ENCODE data around the gene RACK1.
A peak's percentile ranks its signal among the peaks of the same experiment; 100 is the strongest.

RACK1 gene

DNA sequence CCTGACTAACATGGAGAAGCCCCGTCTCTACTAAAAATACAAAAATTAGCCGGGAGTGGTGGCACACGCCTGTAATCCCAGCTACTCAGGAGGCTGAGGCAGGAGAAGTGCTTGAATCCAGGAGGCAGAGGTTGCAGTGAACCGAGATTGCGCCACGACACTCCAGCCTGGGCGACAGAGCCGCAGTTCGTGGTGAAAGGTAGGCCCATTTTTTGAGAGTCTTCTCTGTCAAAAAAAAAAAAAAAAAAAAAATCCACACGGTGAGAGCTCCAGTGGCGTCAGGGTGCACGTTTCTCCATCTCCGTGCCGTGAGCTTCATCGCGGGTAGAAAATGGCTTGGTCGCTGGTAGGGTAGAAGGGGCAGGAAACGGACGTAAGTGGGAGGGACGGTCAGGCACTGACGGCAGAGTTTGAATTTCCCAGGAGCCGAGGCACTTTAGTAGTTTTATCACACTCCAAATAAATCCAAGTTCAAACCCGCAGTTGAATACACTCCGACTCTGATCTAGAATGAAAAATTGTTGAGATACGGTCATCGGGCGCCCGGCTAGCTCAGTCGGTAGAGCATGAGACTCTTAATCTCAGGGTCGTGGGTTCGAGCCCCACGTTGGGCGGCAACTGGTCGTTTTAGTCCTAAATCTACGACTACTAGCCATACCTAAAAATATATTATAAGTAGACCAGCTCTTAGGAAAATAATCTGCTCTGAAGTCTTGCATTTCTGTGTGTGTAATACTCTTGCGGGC lies 36.3 kb downstream of the RACK1 start:
- peak overlapping the region; percentile 75 for H3K27ac ChIP-seq (ENCODE audit: low read length)
- H2AFZ ChIP-seq (ENCODE audit: low read depth, low read length) = peak overlapping the region; percentile 91
- TF ChIP-seq, protein P1, sequence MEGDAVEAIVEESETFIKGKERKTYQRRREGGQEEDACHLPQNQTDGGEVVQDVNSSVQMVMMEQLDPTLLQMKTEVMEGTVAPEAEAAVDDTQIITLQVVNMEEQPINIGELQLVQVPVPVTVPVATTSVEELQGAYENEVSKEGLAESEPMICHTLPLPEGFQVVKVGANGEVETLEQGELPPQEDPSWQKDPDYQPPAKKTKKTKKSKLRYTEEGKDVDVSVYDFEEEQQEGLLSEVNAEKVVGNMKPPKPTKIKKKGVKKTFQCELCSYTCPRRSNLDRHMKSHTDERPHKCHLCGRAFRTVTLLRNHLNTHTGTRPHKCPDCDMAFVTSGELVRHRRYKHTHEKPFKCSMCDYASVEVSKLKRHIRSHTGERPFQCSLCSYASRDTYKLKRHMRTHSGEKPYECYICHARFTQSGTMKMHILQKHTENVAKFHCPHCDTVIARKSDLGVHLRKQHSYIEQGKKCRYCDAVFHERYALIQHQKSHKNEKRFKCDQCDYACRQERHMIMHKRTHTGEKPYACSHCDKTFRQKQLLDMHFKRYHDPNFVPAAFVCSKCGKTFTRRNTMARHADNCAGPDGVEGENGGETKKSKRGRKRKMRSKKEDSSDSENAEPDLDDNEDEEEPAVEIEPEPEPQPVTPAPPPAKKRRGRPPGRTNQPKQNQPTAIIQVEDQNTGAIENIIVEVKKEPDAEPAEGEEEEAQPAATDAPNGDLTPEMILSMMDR (IDR thresholded peaks at IDR 0.05; ENCODE audit: low read depth, low read length) = no peak
- TF ChIP-seq EZH2phosphoT487 (IDR thresholded peaks at IDR 0.05; ENCODE audit: low read depth) = no peak

DNA sequence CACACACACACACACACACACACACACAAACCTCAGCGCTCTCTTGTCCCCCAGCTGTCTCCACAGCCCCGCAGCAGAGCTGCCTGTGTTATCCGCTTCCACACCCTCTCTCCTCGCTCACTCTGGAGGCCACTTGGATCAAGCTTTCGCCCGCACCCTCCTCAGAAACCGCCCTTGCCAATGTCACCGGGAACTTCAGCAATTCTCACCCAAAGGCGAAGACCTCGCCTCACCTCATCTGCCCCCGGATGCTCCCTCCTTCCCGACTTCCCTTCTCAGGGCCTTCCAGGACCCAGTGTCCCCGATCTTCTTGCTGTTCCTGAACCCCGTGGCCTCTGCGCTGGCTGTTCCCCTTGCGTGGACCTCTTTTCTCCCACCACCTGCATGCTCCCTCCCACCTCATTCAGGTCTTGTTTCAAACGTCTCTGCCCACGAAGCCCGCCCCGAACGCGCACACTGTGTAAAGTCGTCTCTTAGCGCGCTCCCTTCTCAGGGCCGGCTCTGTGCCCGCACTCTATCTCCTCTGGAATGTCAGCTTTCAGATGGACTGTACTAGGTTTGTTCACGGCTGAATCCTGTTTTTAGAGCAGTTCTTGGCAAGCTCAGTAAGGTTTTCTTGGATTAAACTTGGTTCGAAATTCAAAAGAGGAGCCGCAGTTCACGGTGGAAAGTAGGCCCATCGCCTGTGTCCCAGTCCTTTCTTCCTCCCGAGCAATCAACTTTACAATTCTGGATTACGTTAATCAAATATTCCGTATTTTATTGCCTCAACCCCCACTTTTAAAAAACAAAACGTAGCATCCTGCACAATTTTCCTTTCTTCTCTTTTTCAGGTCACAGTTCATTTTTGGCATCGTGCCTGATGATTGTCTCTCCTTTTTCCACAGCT lies 37.7 kb downstream of the RACK1 start:
- Histone ChIP-seq H3K27me3 (ENCODE audit: low read depth, low read length) (no peaks in the 10 kb centered on the region), H3K27ac (ENCODE audit: low read length) (no peak overlapping the region), H2AFZ (ENCODE audit: low read depth, low read length) (peak overlapping the region; percentile 53), H3K79me2 (ENCODE audit: low read length) (no peaks in the 10 kb centered on the region), H4K20me1 (ENCODE audit: insufficient read depth, low read length) (no peaks in the 10 kb centered on the region; the same call in 1 of the 2 replicates), H3K9ac (ENCODE audit: low read length) (peak overlapping the region; percentile 50), H3K4me2 (ENCODE audit: low read length) (peak overlapping the region; percentile 79), H3K9me3 (ENCODE audit: insufficient read depth, low read length) (no peaks in the 10 kb centered on the region), H3K4me3 (ENCODE audit: low read length) (peak overlapping the region; percentile 84), H3K4me1 (ENCODE audit: low read length) (peaks cover 11% of the 10 kb centered on the region), H3K36me3 (replicated peaks; ENCODE audit: low read depth, low read length) (no peaks in the 10 kb centered on the region)
- no peak for TF ChIP-seq EZH2phosphoT487 (IDR thresholded peaks at IDR 0.05; ENCODE audit: low read depth)
- TF ChIP-seq, protein P1 (IDR thresholded peaks at IDR 0.05; ENCODE audit: low read depth, low read length) = no peak

More for the DNA sequence above, 36.3 kb downstream of the RACK1 start:
- H3K36me3 ChIP-seq (replicated peaks; ENCODE audit: low read depth, low read length) = no peaks in the 10 kb centered on the region
- no peaks in the 10 kb centered on the region for H3K79me2 ChIP-seq (ENCODE audit: low read length)
- peak overlapping the region; percentile 84 for H3K4me3 ChIP-seq (ENCODE audit: low read length)
- H3K27me3 ChIP-seq (ENCODE audit: low read depth, low read length) = no peaks in the 10 kb centered on the region
- no peaks in the 10 kb centered on the region; the same call in 1 of the 2 replicates for H4K20me1 ChIP-seq (ENCODE audit: insufficient read depth, low read length)
- no peaks in the 10 kb centered on the region for H3K9me3 ChIP-seq (ENCODE audit: insufficient read depth, low read length)
- peak overlapping the region; percentile 76 for H3K4me2 ChIP-seq (ENCODE audit: low read length)
- H3K4me1 ChIP-seq (ENCODE audit: low read length) = peaks cover 11% of the 10 kb centered on the region
- H3K9ac ChIP-seq (ENCODE audit: low read length) = peak overlapping the region; percentile 79

DNA sequence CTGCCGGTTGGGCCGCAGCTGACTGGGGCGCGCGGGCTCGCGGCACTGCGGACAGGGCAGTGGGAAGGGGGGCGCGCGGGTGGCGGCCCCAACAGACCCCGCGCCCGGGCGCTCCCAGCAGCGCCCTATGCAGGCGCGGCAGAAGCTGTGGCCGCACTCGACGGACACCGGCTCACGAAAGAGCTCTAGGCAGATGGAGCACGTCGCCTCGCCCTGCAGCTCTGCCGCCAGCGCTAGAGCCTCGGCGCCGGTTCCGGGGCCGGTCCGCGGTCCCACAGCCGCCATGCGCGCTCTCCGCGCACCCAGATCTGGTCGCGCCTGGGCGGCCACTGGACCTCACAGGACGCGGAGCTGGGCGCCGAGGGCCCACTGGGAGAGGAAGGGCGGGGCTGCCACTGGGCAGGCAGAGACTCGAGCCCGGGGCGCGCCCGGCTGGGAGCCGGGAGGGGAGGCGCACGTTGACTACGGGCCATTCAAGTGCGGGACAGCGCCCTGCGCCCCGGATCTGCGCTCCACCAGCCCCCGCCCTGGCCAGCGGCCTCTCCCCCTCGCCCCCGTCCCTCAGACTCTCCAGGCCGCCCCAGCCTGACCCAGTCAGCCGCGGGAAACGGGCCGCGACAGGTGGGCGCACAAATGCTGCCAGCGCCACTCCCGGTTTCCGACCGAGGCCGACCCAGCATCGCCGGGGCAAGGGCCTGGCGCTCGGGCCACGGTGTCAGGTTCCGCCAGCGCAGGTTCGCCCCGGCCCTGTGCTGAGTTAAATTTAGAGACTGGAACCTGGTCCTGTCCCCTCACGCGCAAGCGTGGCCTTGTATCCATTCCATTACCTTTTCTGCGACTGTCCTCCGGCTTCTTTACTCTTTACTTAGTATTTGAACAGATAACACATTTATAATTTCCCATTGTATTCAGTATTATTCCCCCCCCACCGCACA lies 38.6 kb downstream of the RACK1 start, which contains the start of gene TRIM7:
TRIM7 (minus strand) TSS at position 371 of the 935 bp plus-strand sequence; CDS start at position 285, 86 bp downstream.
- Histone ChIP-seq H3K36me3 (replicated peaks; ENCODE audit: low read depth, low read length) (no peaks in the 10 kb centered on the region), H4K20me1 (ENCODE audit: insufficient read depth, low read length) (no peaks in the 10 kb centered on the region; the same call in 1 of the 2 replicates), H3K79me2 (ENCODE audit: low read length) (no peaks in the 10 kb centered on the region), H3K4me3 (ENCODE audit: low read length) (peak within 1 kb of the TSS; percentile 84), H3K27me3 (ENCODE audit: low read depth, low read length) (peaks cover 4% of the 10 kb centered on the region; the same call in 1 of the 2 replicates), H3K4me1 (ENCODE audit: low read length) (peaks cover 11% of the 10 kb centered on the region), H3K4me2 (ENCODE audit: low read length) (peak within 1 kb of the TSS; percentile 79), H3K27ac (ENCODE audit: low read length) (no peak within 1 kb of the TSS), H3K9me3 (ENCODE audit: insufficient read depth, low read length) (no peaks in the 10 kb centered on the region), H3K9ac (ENCODE audit: low read length) (peak within 1 kb of the TSS; percentile 50), H2AFZ (ENCODE audit: low read depth, low read length) (peak within 1 kb of the TSS; percentile 53)
- no peak for TF ChIP-seq EZH2phosphoT487 (IDR thresholded peaks at IDR 0.05; ENCODE audit: low read depth)
- TF ChIP-seq, protein P1 (IDR thresholded peaks at IDR 0.05; ENCODE audit: low read depth, low read length) = no peak

Measured in OCI-LY3 (cell line).